ENCODE data around the gene PKP2.
A peak's percentile ranks its signal among the peaks of the same experiment; 100 is the strongest.

The PKP2 gene

DNA sequence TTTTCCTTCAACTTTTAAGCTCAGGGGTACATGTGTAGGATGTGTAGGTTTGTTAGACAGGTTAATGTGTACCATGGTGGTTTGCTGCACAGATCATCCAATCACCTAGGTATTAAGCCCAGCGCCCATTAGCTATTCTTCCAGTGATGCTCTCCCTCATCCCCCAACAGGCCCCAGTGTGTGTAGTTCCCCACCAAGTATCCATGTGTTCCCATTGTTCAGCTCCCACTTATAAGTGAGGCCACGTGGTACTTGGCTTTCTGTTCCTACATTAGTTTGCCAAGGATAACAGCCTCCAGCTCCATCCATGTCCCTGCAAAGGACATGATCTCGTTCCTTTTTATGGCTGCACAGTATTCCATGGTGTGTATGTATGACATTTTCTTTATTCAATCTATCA lies 92.3 kb downstream of the PKP2 start:
- no peak for DNase-seq

- no peak for DNase-seq
Observed at GRCh38 chr12:32801269-32801980, 95.2 kb downstream of the PKP2 start.

- no peak for DNase-seq
Observed at GRCh38 chr12:32794281-32794680, 102.3 kb downstream of the PKP2 start.

GRCh38 chr12:32789916-32790315 lies 106.7 kb downstream of the PKP2 start:
- no peak for DNase-seq

GRCh38 chr12:32789446-32789845 lies 107.1 kb downstream of the PKP2 start:
- no peak for DNase-seq

DNA sequence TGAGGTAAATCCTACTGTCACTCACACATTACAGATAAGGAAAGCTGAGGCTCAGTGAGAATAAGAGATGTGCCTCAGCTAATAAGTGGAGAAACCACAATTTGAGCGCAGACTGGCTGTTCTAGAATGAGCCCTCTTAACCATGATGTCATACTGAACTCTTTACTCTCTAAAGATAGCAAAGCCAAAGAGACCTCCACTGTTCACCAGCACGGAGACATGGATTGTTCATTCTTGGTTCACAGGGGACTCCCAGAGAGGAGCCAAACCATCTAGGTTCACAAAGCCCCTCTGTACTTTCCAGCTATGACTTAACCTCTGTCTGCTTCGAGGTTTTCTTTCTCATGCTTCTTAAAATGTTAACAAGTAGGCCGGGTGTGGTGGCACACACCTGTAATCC lies 108.2 kb downstream of the PKP2 start:
- no peak for DNase-seq

DNA sequence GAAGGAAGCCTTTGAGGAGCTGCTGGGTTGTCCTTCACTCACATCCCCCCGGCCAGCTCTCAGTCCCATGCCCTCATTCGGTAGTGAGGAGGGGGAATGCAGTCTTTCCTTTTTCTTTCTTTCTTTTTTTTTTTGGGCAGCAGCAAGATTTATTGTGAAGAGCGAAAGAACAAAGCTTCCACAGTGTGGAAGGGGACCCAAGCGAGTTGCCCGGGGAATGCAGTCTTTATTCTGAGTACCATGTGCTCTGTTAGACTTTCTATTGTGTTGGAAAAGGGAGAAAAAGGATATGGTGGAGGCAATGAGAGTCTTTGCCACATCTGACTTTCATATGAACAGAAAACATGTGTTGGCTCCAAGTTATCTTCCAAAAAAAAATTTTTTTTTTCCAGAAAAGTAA lies 111.0 kb downstream of the PKP2 start:
- DNase-seq = no peak

GRCh38 chr12:32783029-32783428 lies 113.5 kb downstream of the PKP2 start:
- no peak for DNase-seq

DNA sequence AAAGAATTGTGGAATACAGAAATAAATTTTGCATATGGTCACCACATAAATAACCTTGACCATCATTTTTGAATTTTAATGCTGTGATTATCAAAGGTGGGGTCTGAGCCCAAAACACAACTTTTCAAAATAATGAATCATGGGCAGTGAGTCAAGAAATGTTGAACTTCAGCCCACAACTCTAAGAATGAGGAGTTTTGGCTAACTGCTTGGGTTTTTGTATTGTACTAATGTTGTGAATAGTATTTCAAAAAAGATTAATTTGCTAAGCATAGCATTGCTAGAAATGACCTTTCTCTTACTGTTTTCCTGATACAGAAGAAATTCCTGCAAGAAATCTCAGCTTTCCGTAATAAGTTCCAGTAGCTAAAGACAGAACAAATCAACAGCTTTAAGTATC lies 116.5 kb downstream of the PKP2 start:
- DNase-seq = no peak

- DNase-seq = no peak
Observed at GRCh38 chr12:32777691-32778175, 118.8 kb downstream of the PKP2 start.

DNA sequence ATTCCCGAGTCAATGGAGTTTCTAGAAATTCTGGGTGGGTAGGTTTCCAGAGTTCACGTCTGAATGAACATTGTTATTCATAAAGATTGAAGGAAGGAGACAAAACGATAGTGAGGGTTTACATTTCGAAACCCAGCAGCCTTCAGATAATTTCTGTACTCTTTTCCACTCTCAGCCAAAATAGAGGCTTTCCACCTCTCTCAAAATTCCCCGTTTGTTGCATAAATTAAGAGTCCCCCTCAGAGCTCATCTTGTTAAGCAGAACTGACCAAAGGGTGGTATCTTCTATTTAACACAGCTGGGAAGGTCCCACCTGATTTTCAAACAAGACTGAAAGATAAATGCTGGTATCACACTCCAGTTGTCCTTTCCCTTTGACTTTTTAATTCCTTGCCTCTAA lies 119.4 kb downstream of the PKP2 start:
- DNase-seq = no peak

GRCh38 chr12:32776258-32776657 lies 120.3 kb downstream of the PKP2 start:
- DNase-seq = no peak

- no peak for DNase-seq
Observed at GRCh38 chr12:32773691-32774090, 122.9 kb downstream of the PKP2 start.

DNA sequence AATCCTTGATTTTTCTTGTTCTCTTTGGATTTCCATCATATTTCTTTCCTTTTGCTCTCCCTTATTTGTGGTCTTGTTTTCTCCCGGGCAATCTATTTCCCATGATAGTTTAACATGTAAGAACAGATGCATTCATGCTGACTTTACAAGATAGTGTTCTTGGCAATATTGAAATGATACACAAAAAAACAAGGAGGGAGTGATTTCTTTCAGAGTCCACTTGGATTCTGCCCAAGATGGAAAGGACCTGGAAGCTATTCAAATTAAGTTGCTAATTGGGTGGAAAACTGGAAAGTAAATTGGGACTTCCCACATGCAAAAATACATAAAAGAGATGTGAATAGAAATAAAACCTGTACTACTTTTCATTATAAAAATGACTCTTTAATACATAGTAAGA lies 126.4 kb downstream of the PKP2 start:
- DNase-seq = no peak

DNA sequence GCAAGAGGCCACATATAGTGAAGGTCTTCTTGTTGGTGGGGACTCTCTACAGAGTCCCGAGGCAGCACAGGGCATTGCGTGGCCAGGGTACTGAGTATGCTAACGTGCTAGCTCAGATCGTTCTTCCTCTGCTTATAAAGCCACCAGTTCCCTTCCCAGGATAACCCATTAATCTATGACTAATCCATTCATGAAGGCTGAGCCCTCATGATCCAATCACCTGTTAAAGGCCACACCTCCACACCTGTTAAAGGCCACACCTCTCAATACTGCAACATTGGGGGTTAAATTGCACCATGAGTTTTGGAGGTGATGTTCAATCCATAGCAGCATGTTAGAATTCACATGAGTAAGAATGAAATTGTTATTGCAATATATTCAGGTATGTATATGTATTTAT lies 128.1 kb downstream of the PKP2 start:
- no peak for DNase-seq

DNA sequence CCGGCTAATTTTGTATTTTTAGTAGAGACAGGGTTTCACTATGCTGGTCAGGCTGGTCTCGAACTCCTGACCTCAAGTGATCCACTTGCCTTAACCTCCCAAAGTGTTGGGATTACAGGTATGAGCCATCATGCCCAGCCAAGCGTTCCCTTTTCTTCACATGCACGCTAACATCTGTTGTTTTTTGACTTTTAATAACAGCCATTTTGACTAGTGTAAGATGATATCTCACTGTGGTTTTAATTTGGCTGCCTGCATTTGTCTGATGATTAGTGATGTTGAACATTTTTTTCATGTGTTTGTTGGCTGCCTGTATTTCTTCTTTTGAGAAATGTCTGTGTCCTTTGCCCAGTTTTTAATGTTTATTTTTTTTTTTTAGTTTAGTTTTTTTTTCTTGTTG lies 130.7 kb downstream of the PKP2 start:
- DNase-seq = no peak

GRCh38 chr12:32761716-32762115 lies 134.9 kb downstream of the PKP2 start:
- no peak for DNase-seq

DNA sequence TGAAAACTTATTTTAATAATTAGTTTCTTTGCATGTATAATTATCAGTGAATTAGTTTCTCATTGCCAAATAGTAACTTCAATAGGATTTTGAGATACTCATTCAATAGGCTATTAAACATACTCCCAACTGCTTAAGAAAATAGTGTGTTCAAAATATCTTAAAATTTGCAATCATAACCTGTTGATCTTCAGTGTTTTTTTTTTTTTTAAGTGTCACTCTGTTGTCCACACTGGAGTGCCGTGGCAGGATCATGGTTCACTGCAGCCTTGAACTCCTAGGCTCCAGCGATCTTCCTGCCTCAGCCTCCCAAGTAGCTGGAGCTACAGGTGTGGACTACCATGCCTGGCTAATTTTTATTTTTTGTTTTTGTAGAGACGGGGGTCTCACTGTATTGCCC lies 139.4 kb downstream of the PKP2 start:
- DNase-seq = no peak

DNA sequence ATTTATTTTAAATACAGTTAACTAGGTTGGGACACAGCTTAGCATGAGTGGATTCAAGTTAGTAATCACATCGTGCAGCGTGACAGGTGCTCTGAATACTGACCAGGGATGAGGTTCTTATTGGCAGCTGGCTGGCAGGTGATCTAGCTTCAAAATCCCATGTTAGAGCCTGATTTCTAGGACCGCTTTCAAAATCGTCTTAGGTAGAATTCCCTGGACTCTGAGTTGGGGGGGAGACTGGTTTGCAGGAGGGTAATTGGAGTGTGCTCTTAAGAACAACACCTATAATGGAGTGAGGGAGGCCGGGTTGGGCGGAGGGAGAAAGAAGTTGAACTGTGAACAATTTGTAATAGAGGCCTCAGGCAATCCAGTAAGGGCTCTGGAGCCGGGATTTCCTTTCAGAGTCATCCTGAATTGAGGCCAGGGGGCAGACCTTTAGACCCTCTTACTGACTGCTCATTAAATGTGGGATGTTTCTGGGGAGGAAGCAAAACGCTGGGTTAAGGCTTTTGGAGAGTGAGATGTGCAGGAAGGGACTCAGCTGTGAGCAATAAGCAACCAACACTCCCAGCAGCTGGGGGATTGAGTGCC lies 140.0 kb downstream of the PKP2 start:
- no peak for DNase-seq

DNA sequence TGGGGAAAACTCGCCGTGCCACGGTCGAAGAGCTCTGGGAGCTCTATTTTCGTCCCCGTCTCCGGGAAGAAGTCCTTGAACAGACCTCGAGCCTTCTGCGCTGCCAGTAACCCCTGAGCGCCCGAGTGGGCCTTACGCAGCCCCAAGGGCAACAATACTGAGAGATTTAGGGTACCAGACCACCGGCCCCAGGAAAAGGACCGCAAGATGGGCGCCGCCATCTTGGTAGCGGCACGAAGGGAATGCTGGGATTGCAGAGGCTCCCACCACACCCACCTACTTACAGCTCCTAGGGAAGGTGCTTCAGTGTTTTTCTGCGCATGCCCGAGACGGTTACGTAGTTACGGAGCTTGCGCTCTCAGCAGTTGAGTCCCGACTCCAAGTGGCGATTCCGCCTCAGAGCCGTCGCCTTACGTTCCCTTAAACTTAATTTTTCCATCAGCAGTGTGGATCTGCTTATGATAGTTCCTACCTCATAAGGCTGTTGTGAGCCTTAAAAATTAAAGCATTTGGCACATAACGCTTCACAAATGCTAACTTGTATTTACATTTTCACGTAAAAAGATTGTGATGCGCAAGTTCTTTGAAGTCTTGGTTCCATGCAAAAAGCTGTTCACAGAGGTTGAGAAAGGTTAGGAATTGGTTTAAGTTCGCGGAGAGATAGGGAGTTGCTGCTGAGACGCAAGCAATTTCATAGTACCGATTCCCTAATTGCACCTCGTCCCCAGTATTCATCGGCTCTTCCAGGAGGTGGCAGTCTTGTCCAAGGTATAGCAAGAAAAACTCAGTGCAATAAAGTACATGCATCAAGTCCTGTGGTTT lies 140.7 kb downstream of the PKP2 start, which contains the start of gene YARS2:
TSS of gene YARS2 (minus strand) at position 244 of the 822 bp plus-strand sequence. CDS start at position 221, 23 bp downstream.
- DNase-seq = peak; percentile 94

GRCh38 chr12:32755051-32755653 lies 141.4 kb downstream of the PKP2 start:
- peak; percentile 73 for DNase-seq

DNA sequence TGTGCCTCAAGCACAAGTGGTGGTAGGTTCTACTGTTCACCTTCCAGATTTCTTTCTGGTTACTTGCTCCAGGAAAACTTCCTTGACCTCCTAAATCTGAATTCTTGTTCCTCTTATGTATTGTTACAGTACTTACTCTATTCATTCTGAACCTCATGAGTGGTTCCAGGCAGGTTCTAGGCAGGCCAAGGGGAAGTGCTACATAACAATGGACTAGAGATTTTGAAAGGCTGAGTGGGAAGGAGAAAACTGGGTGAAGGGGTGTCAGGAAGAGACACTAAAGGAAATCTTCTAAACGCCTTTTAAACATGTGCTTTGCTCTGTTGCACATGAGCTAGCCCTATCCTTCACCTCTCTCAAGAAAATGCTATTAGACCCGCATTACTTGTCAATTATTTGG lies 142.5 kb downstream of the PKP2 start:
- no peak for DNase-seq

GRCh38 chr12:32753605-32754004 lies 143.0 kb downstream of the PKP2 start:
- no peak for DNase-seq

Data from stimulated activated CD4-positive, alpha-beta T cell treated with anti-CD3 and anti-CD28 coated beads, Interleukin-4, amount 100 ng/mL, for 24 hours (primary cell).